Endothelial cell of umbilical vein (primary cell): Measurements from ENCODE around the gene PACSIN2. TPM values are rescaled to one million over a fixed set of nuclear protein-coding genes. Genes with fewer than 3 reads are reported as not detected.

Experiments
- BruUV-seq: library from RNA; stranded (reverse); fragments of 400-500 nt; replicated peaks from 2 replicates; lab custom pipeline; 2021; lab: Mats Ljungman, UMichigan
- CTCF ChIA-PET: fragments of 300-600, 350-600 bp; sonication (Branson Sonifier 250); formaldehyde crosslinking; loops from one replicate; lab custom pipeline; 2021; ENCODE audit warnings: antibody characterized with exemption, inconsistent platforms; lab: Charles Lee
- POLR2A ChIA-PET: fragments of 300-600, 350-600 bp; sonication (Branson Sonifier 250); formaldehyde crosslinking; loops from one replicate; lab custom pipeline; 2021; ENCODE audit warnings: antibody characterized with exemption, inconsistent platforms; lab: Charles Lee
- DNase-seq: peaks from one replicate; pipeline ENCODE4 v3.0.0-alpha.2; 2011; ENCODE audit warnings: low read depth, low spot score
- FAIRE-seq: peaks from 2 replicates; lab custom pipeline; 2011; peaks lifted over from hg19 to GRCh38; lab: Jason Lieb, UNC
- H2AFZ ChIP-seq: 2 replicates; pipeline ENCODE4 v1.6.0; 2012; ENCODE audit warnings: low read depth, low read length, control low read depth, inconsistent platforms
- H3K27ac ChIP-seq: 2 replicates; pipeline ENCODE4 v1.5.1; 2011; ENCODE audit warnings: low read depth, mild to moderate bottlenecking, control low read depth, low read length, moderate library complexity; ENCODE audit not compliant: insufficient read depth
- H3K27me3 ChIP-seq, 2 experiments: 2 replicates each; pipeline versions ENCODE4 v1.6.0 to v1.6.1; 2011; ENCODE audit warnings: low read length in 2 of 2, mixed read lengths in 1 of 2; ENCODE audit not compliant: control insufficient read depth in 2 of 2, insufficient read depth in 2 of 2
- H3K36me3 ChIP-seq, 2 experiments: 2 replicates in 1 of 2; 3 replicates in 1 of 2; pipeline ENCODE4 v1.5.1; 2011; ENCODE audit warnings: low read length in 2 of 2, mild to moderate bottlenecking in 1 of 2, moderate library complexity in 1 of 2; ENCODE audit not compliant: control insufficient read depth in 2 of 2, insufficient read depth in 2 of 2; ENCODE audit errors: extremely low read depth in 1 of 2
- H3K4me1 ChIP-seq: 3 replicates; pipeline ENCODE4 v1.5.1; 2011; ENCODE audit warnings: mild to moderate bottlenecking, low read length; ENCODE audit not compliant: control insufficient read depth, insufficient read depth; ENCODE audit errors: extremely low read depth
- H3K4me2 ChIP-seq: 2 replicates; pipeline ENCODE4 v1.6.1; 2011; ENCODE audit warnings: low read length, control low read depth, mixed read lengths; ENCODE audit not compliant: insufficient read depth
- H3K4me3 ChIP-seq, 3 experiments: fragments of 200-600 bp in 1 of 3; sonication (generic), shearing (Covaris generic) in 1 of 3; replicated peaks in 1 of 3; 2 replicates each; pipeline ENCODE4 v1.5.1; 2011 to 2016; ENCODE audit warnings: control low read depth in 3 of 3, low read length in 3 of 3, mild to moderate bottlenecking in 2 of 3, inconsistent platforms in 1 of 3, low read depth in 1 of 3, moderate library complexity in 1 of 3; ENCODE audit not compliant: insufficient read depth in 1 of 3
- H3K79me2 ChIP-seq: 2 replicates; pipeline ENCODE4 v1.6.0; 2012; ENCODE audit warnings: low read length, inconsistent platforms; ENCODE audit not compliant: control insufficient read depth, insufficient read depth
- H3K9ac ChIP-seq: replicated peaks from 2 replicates; pipeline ENCODE3; 2011; ENCODE audit warnings: low read length, control low read depth; ENCODE audit not compliant: insufficient read depth; ENCODE audit errors: extremely low read depth
- H3K9me1 ChIP-seq: replicated peaks from 3 replicates; pipeline ENCODE4 v1.6.0; 2011; ENCODE audit warnings: mild to moderate bottlenecking, low read length; ENCODE audit not compliant: control insufficient read depth, insufficient read depth; ENCODE audit errors: extremely low read depth
- H3K9me3 ChIP-seq: replicated peaks from 2 replicates; pipeline ENCODE4 v1.5.1; 2012; ENCODE audit warnings: low read length, inconsistent platforms; ENCODE audit not compliant: control insufficient read depth, insufficient read depth
- H4K20me1 ChIP-seq: replicated peaks from 2 replicates; pipeline ENCODE3; 2011; ENCODE audit warnings: mild to moderate bottlenecking, low read length; ENCODE audit not compliant: control insufficient read depth, insufficient read depth; ENCODE audit errors: extremely low read depth
- EZH2 ChIP-seq: IDR thresholded peaks from 2 replicates; pipeline ENCODE4 v1.6.1; 2012; ENCODE audit warnings: borderline replicate concordance, low read depth, mild to moderate bottlenecking, moderate library complexity, low read length, inconsistent platforms; ENCODE audit not compliant: severe bottlenecking
- FOS ChIP-seq: IDR thresholded peaks from 2 replicates; pipeline ENCODE4 v1.6.1; 2011; ENCODE audit warnings: mild to moderate bottlenecking, low read length, moderate library complexity, borderline replicate concordance; ENCODE audit not compliant: insufficient read depth
- GATA2 ChIP-seq: IDR thresholded peaks from 2 replicates; pipeline ENCODE4 v1.7.0; 2011; ENCODE audit warnings: low read depth, mild to moderate bottlenecking, moderate library complexity, mixed read lengths, low read length; ENCODE audit not compliant: insufficient read length, insufficient read depth
- JUN ChIP-seq: IDR thresholded peaks from 2 replicates; pipeline ENCODE4 v1.6.1; 2011; ENCODE audit warnings: borderline replicate concordance, low read depth; ENCODE audit not compliant: insufficient read length, insufficient read depth
- MYC ChIP-seq: IDR thresholded peaks from one replicate; pipeline ENCODE4 v1.6.1; 2011; ENCODE audit warnings: mild to moderate bottlenecking, low read depth, low read length
- POLR2A ChIP-seq: IDR thresholded peaks from 2 replicates; pipeline ENCODE4 v1.6.1; 2012; ENCODE audit warnings: low read depth, mild to moderate bottlenecking, control low read depth, low read length
- POLR2AphosphoS5 ChIP-seq: IDR thresholded peaks from 2 replicates; pipeline ENCODE4 v1.6.1; 2012; ENCODE audit warnings: low read depth, mild to moderate bottlenecking, control low read depth, low read length, moderate library complexity; ENCODE audit not compliant: insufficient read depth
- dilution Hi-C: fragments of 300-500 bp; cut with MboI; formaldehyde crosslinking; loops from one replicate; pipeline ENCODE4 v1.15.0; 2019; ENCODE audit warnings: low sequenced_read_pairs; ENCODE audit not compliant: extremely low pct_ligation_motif_present
- intact Hi-C: fragments of 100-400 bp; cut with micrococcal nuclease; formaldehyde crosslinking; loops from one replicate; pipeline ENCODE4 v1.10.0; 2022
- polyA plus RNA-seq, 4 experiments: library from polyadenylated mRNA; depleted of rRNA in 3 of 4; stranded (reverse) in 3 of 4; unstranded in 1 of 4; fragments of >200 nt; gene quantifications; 2 replicates each; pipeline versions ENCODE4 v1.2.1 to v1.2.3, GENCODE V29; 2011 to 2012; ENCODE audit warnings: missing spikeins in 1 of 4
- total RNA-seq: library from RNA; stranded (reverse); gene quantifications from 2 replicates; pipeline ENCODE4 v1.2.3, GENCODE V29; 2021
- TF ChIP-seq, protein P1 (sequence below): IDR thresholded peaks from 2 replicates; pipeline ENCODE4 v1.6.1; 2011; ENCODE audit not compliant: insufficient read depth, insufficient read length
- TF ChIP-seq, protein P2 (sequence below), 2 donors: IDR thresholded peaks; 1 replicate in 1 of 2; 2 replicates in 1 of 2; pipeline ENCODE4 v1.5.1; 2011; ENCODE audit warnings: low read length in 2 of 2, mild to moderate bottlenecking in 2 of 2, moderate library complexity in 2 of 2, control low read depth in 1 of 2, inconsistent platforms in 1 of 2, low read depth in 1 of 2; ENCODE audit not compliant: insufficient read depth in 1 of 2; ENCODE audit errors: extremely low read depth in 1 of 2

PACSIN2 gene
- total and polyA plus RNA-seq, 2 donors (not counting 3 experiments of a cell fraction or from before 2014, with no cell fraction given), result 46.2 to 64.5 TPM

DNA sequence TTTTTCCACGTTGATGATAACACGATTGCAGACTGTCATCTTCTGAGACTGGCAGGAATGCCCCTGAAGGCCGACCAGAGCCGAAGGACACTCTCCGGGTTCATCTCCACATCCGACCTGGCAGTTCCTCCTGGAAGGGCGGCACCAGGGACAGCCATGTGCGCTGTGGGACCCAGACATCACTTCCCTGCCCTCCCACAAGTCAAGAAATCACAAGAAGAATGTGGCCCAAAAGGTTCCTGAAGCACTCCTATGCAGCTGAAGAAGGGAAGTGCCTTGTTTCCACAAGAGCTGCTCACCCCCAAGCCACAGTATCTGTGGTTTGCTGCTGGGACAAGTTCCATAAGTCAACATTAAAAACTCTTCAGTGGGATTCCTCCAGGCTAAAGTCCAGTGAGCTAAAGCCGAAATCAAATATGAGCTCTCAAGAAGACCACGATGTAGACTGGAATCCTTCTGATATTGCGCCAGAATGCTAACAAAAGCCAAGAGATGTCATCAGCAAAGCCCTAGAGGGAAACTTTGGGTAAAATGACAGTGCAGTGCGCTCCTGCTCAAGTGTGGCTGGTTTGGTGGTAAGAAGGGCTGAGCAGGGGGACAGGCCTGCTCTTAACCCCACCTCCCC lies 21.2 kb downstream of the PACSIN2 start:
- Histone ChIP-seq H3K4me3 (no peak overlapping the region), H3K27me3 (no peaks in the 10 kb centered on the region), H3K4me1 (peaks cover 32% of the 10 kb centered on the region), H3K4me2 (no peak overlapping the region), H3K27ac (no peak overlapping the region), H3K79me2 (peaks cover 60% of the 10 kb centered on the region), H3K9me1 (no peaks in the 10 kb centered on the region), H4K20me1 (no peaks in the 10 kb centered on the region), H2AFZ (no peak overlapping the region), H3K9me3 (no peaks in the 10 kb centered on the region), H3K9ac (no peak overlapping the region), H3K36me3 (no peaks in the 10 kb centered on the region)
- DNase-seq, result no peak
- POLR2A ChIA-PET, result no interaction called here
- FAIRE-seq, result no peak
- CTCF ChIA-PET, result no interaction called here
- TF ChIP-seq, protein P1, sequence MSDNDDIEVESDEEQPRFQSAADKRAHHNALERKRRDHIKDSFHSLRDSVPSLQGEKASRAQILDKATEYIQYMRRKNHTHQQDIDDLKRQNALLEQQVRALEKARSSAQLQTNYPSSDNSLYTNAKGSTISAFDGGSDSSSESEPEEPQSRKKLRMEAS, result no peak
- TF ChIP-seq GATA2 (no peak), POLR2AphosphoS5 (no peak), FOS (no peak), MYC (no peak), POLR2A (no peak), JUN (no peak), EZH2 (no peak)
- TF ChIP-seq, protein P2, sequence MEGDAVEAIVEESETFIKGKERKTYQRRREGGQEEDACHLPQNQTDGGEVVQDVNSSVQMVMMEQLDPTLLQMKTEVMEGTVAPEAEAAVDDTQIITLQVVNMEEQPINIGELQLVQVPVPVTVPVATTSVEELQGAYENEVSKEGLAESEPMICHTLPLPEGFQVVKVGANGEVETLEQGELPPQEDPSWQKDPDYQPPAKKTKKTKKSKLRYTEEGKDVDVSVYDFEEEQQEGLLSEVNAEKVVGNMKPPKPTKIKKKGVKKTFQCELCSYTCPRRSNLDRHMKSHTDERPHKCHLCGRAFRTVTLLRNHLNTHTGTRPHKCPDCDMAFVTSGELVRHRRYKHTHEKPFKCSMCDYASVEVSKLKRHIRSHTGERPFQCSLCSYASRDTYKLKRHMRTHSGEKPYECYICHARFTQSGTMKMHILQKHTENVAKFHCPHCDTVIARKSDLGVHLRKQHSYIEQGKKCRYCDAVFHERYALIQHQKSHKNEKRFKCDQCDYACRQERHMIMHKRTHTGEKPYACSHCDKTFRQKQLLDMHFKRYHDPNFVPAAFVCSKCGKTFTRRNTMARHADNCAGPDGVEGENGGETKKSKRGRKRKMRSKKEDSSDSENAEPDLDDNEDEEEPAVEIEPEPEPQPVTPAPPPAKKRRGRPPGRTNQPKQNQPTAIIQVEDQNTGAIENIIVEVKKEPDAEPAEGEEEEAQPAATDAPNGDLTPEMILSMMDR (IDR thresholded peaks at IDR 0.05; ENCODE audit: extremely low read depth in 1 of 2, insufficient read depth in 1 of 2, low read depth in 1 of 2, low read length in 2 of 2), result no peak
- dilution Hi-C loops (no loop called here), intact Hi-C loops (no loop called here)
- no TSS peak for BruUV-seq
